ENCODE data around the gene DYNLRB1. TPM values are rescaled to one million over a fixed set of nuclear protein-coding genes. Genes with fewer than 3 reads are reported as not detected.

DYNLRB1 gene
- total and polyA plus RNA-seq, 4 donors = 15.8 to 66.9 (median 44.8) TPM

DNA sequence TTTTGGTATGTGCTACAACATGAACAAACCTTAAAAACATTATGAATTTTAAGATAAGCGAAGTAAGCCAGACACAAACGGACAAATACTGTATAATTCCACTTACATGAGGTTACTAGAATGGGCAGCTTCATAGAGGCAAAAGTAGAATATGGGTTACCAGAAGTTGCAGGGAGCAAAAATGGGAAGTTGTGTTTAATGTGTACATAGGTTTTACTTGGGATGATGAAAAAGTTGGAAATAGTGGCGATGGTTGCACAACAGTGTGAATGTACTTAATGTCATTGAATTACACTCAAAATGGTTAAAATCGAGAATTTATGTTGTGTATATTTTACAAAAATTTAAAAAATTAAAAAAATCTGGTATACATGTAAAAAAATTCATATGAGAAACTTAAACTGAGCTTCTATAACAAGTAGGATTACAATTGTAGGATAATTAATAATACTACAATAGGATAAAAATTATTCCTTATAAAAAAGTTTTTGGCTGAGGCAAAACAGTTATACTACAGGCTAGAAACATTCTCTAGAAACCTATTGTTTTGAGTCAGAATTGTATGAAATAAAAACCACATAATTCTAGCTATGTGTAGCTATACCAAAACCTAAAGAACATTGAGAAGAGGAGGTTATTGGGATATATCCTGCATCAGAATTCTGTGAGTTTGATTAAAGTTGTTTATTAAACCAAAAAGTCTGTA lies 24.8 kb upstream of the DYNLRB1 start (continued):
- TF ChIP-seq, protein P1, sequence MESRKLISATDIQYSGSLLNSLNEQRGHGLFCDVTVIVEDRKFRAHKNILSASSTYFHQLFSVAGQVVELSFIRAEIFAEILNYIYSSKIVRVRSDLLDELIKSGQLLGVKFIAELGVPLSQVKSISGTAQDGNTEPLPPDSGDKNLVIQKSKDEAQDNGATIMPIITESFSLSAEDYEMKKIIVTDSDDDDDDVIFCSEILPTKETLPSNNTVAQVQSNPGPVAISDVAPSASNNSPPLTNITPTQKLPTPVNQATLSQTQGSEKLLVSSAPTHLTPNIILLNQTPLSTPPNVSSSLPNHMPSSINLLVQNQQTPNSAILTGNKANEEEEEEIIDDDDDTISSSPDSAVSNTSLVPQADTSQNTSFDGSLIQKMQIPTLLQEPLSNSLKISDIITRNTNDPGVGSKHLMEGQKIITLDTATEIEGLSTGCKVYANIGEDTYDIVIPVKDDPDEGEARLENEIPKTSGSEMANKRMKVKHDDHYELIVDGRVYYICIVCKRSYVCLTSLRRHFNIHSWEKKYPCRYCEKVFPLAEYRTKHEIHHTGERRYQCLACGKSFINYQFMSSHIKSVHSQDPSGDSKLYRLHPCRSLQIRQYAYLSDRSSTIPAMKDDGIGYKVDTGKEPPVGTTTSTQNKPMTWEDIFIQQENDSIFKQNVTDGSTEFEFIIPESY (IDR thresholded peaks at IDR 0.05) = no peak
- TF ChIP-seq GABPA (IDR thresholded peaks at IDR 0.05 in 1 of 2, conservative IDR thresholded peaks at IDR 0.05 in 1 of 2) = no peak
- TF ChIP-seq RXRA (IDR thresholded peaks at IDR 0.05) = no peak
- TF ChIP-seq, protein P2, sequence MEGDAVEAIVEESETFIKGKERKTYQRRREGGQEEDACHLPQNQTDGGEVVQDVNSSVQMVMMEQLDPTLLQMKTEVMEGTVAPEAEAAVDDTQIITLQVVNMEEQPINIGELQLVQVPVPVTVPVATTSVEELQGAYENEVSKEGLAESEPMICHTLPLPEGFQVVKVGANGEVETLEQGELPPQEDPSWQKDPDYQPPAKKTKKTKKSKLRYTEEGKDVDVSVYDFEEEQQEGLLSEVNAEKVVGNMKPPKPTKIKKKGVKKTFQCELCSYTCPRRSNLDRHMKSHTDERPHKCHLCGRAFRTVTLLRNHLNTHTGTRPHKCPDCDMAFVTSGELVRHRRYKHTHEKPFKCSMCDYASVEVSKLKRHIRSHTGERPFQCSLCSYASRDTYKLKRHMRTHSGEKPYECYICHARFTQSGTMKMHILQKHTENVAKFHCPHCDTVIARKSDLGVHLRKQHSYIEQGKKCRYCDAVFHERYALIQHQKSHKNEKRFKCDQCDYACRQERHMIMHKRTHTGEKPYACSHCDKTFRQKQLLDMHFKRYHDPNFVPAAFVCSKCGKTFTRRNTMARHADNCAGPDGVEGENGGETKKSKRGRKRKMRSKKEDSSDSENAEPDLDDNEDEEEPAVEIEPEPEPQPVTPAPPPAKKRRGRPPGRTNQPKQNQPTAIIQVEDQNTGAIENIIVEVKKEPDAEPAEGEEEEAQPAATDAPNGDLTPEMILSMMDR (IDR thresholded peaks at IDR 0.05; ENCODE audit: low read depth, low read length, missing input control) = no peak
- TF ChIP-seq NR2F2 (IDR thresholded peaks at IDR 0.05) = no peak
- TF ChIP-seq TAF1 (conservative IDR thresholded peaks at IDR 0.05) = no peak
- TF ChIP-seq HNF4A (conservative IDR thresholded peaks at IDR 0.05) = no peak
- TF ChIP-seq FOXA1 (IDR thresholded peaks at IDR 0.05) = no peak
- TF ChIP-seq FOXA2 (IDR thresholded peaks at IDR 0.05) = no peak

DNA sequence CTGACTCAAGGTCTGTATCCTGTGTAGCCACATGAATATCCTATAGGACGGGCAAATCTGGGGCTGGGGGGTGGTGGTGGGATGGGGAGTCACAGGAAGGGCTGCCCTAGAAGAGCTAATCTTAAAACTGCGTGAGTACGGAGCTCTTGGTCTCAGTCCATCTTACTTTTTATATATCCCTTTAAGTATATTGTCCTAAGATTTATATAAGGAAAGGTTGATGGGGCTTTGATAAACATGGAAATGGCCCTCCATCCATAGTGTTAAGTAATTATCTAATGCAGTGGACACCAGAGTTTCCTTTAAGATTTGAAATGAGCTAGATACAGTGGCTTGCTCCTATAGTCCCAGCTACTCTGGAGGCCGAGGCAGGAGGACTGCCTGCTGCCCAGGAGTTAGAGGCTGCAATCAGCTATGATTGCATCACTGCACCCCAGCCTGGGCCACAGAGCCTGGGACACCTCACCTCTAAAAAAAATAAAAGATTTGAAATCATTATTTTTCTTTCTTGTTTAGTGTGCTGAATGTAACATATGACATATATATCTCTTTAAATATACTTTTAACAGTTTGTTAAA lies 24.2 kb upstream of the DYNLRB1 start:
- H3K27ac ChIP-seq (ENCODE audit: low read depth in 1 of 2, low read length in 2 of 2) = no peak overlapping the region
- H3K4me1 ChIP-seq (ENCODE audit: control insufficient read depth in 4 of 4, insufficient read depth in 4 of 4, low read length in 3 of 4) = peaks cover 0 to 2% (median 0%) of the 10 kb centered on the region in 4 donors
- WGBS = 96% methylated on average over 4 of the region's 4 CpGs
- H3K36me3 ChIP-seq (ENCODE audit: control insufficient read depth in 4 of 4, insufficient read depth in 3 of 4, low read depth in 1 of 4, low read length in 3 of 4) = peaks cover 12 to 66% (median 53%) of the 10 kb centered on the region in 4 donors
- H3K4me3 ChIP-seq (ENCODE audit: low read depth in 1 of 3, low read length in 3 of 3) = no peak overlapping the region
- no peaks in the 10 kb centered on the region for H3K9me3 ChIP-seq (ENCODE audit: control insufficient read depth in 4 of 4, low read length in 3 of 4)
- TF ChIP-seq HNF4G (IDR thresholded peaks at IDR 0.05) (no peak), RAD21 (IDR thresholded peaks at IDR 0.05) (no peak)
- TF ChIP-seq, protein P1 (IDR thresholded peaks at IDR 0.05) = no peak
- no peaks in the 10 kb centered on the region for H3K27me3 ChIP-seq (ENCODE audit: control insufficient read depth in 4 of 4, insufficient read depth in 4 of 4, low read length in 3 of 4)
- H3K9ac ChIP-seq (ENCODE audit: low read depth in 1 of 2, low read length in 2 of 2) = no peak overlapping the region
- DNase-seq (ENCODE audit: low spot score) = no peak

DNA sequence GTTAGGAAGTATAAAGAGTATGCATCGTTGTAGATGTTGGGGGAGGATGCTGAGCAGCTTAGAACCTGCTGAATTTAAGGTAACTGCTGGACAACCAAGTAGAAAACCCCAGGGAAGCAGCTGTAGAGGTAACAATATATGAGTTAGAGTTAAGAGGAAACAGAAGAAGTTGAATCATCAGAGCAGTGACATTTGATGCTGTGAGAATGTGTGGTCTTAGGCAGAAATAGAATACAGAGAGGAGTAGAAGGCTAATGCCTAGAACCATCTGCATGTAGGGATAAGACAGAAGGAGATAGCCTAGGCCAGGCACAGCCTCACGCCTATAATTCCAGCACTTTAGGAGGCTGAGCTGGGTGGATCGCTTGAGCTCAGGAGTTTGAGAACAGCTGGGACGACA lies 22.6 kb upstream of the DYNLRB1 start:
- Histone ChIP-seq H3K4me1 (ENCODE audit: control insufficient read depth in 4 of 4, insufficient read depth in 4 of 4, low read length in 3 of 4) (peaks cover 0 to 2% (median 0%) of the 10 kb centered on the region in 4 donors), H3K36me3 (ENCODE audit: control insufficient read depth in 4 of 4, insufficient read depth in 3 of 4, low read depth in 1 of 4, low read length in 3 of 4) (peaks cover 8 to 59% (median 56%) of the 10 kb centered on the region in 4 donors), H3K4me3 (ENCODE audit: low read depth in 1 of 3, low read length in 3 of 3) (no peak overlapping the region), H3K9me3 (ENCODE audit: control insufficient read depth in 4 of 4, low read length in 3 of 4) (no peaks in the 10 kb centered on the region), H3K9ac (ENCODE audit: low read depth in 1 of 2, low read length in 2 of 2) (no peak overlapping the region), H3K27me3 (ENCODE audit: control insufficient read depth in 4 of 4, insufficient read depth in 4 of 4, low read length in 3 of 4) (no peaks in the 10 kb centered on the region), H3K27ac (ENCODE audit: low read depth in 1 of 2, low read length in 2 of 2) (no peak overlapping the region)
- no peak for DNase-seq (ENCODE audit: low spot score)
- TF ChIP-seq HNF4A (conservative IDR thresholded peaks at IDR 0.05) (no peak), RAD21 (IDR thresholded peaks at IDR 0.05) (no peak), YY1 (IDR thresholded peaks at IDR 0.05) (no peak), TAF1 (conservative IDR thresholded peaks at IDR 0.05) (no peak), NR2F2 (IDR thresholded peaks at IDR 0.05) (no peak), SP1 (IDR thresholded peaks at IDR 0.05) (no peak), FOXA2 (IDR thresholded peaks at IDR 0.05) (no peak), RXRA (IDR thresholded peaks at IDR 0.05) (no peak), GABPA (IDR thresholded peaks at IDR 0.05 in 1 of 2, conservative IDR thresholded peaks at IDR 0.05 in 1 of 2) (no peak), JUND (IDR thresholded peaks at IDR 0.05) (no peak), HNF4G (IDR thresholded peaks at IDR 0.05) (no peak), FOXA1 (IDR thresholded peaks at IDR 0.05) (no peak)
- TF ChIP-seq, protein P1 (IDR thresholded peaks at IDR 0.05) = no peak
- TF ChIP-seq, protein P3, sequence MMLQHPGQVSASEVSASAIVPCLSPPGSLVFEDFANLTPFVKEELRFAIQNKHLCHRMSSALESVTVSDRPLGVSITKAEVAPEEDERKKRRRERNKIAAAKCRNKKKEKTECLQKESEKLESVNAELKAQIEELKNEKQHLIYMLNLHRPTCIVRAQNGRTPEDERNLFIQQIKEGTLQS (IDR thresholded peaks at IDR 0.05) = no peak
- 97% methylated on average over 4 of the region's 4 CpGs for whole genome bisulfite sequencing
